Measurements from ENCODE around the gene COL20A1. TPM values are rescaled to one million over a fixed set of nuclear protein-coding genes. Genes with fewer than 3 reads are reported as not detected.

Gene COL20A1
- total RNA-seq = under 1 TPM in 1 of 4 donors, not detected in 3; 0.32 TPM

- Histone ChIP-seq H3K27me3 (peaks cover 0 to 69% (median 26%) of the 10 kb centered on the region in 4 donors), H3K27ac (replicated peaks in 1 of 4) (no peak within 1 kb of the TSS), H3K9me3 (no peaks in the 10 kb centered on the region), H3K36me3 (peaks cover 11 to 17% (median 15%) of the 10 kb centered on the region in 4 donors), H3K4me3 (no peak within 1 kb of the TSS), H3K4me1 (peaks cover 0 to 11% (median 3%) of the 10 kb centered on the region in 4 donors)
- DNase-seq (ENCODE audit: extremely low spot score) = no peak
- intact Hi-C loops (cut with DNase I) = no loop called here
- no peak for TF ChIP-seq POLR2AphosphoS5 (IDR thresholded peaks at IDR 0.05)
- no peak for TF ChIP-seq CTCF (IDR thresholded peaks at IDR 0.05)
- TF ChIP-seq EP300 (IDR thresholded peaks at IDR 0.05) = no peak
- TF ChIP-seq POLR2A (IDR thresholded peaks at IDR 0.05; ENCODE audit: low read depth) = no peak
- WGBS = 67% methylated on average over 5 of the region's 7 CpGs
Observed at GRCh38 chr20:63292904-63293303, at the start of gene COL20A1. COL20A1 (plus strand) TSS chr20:63293186; CDS start chr20:63295108, 1,922 bp downstream.

- intact Hi-C loops (cut with DNase I) = no loop called here
- no peak for DNase-seq (ENCODE audit: extremely low spot score)
- no peak for TF ChIP-seq POLR2AphosphoS5 (IDR thresholded peaks at IDR 0.05)
- TF ChIP-seq CTCF (IDR thresholded peaks at IDR 0.05) = no peak
- no peak for TF ChIP-seq EP300 (IDR thresholded peaks at IDR 0.05)
- TF ChIP-seq POLR2A (IDR thresholded peaks at IDR 0.05; ENCODE audit: low read depth) = no peak
- no peak overlapping the region for H3K27ac ChIP-seq (replicated peaks in 1 of 4)
- H3K4me1 ChIP-seq = peaks cover 0 to 4% (median 0%) of the 10 kb centered on the region in 4 donors
- no peak overlapping the region for H3K4me3 ChIP-seq
- 77% methylated on average over 3 of the region's 25 CpGs for WGBS
- H3K36me3 ChIP-seq = no peaks in the 10 kb centered on the region
- peaks cover 0 to 91% (median 0%) of the 10 kb centered on the region in 4 donors for H3K27me3 ChIP-seq
- no peaks in the 10 kb centered on the region for H3K9me3 ChIP-seq
Observed at GRCh38 chr20:63243604-63244247, 49.3 kb upstream of the COL20A1 start.

- H3K4me1 ChIP-seq = peaks cover 0 to 4% (median 0%) of the 10 kb centered on the region in 4 donors
- H3K36me3 ChIP-seq = no peaks in the 10 kb centered on the region
- DNase-seq (ENCODE audit: extremely low spot score) = no peak
- intact Hi-C loops (cut with DNase I) = no loop called here
- H3K9me3 ChIP-seq = no peaks in the 10 kb centered on the region
- H3K27ac ChIP-seq (replicated peaks in 1 of 4) = no peak overlapping the region
- WGBS = 90% methylated on average over 5 of the region's 10 CpGs
- H3K4me3 ChIP-seq = no peak overlapping the region
- peaks cover 0 to 91% (median 0%) of the 10 kb centered on the region in 4 donors for H3K27me3 ChIP-seq
- TF ChIP-seq POLR2AphosphoS5 (IDR thresholded peaks at IDR 0.05) = no peak
- TF ChIP-seq POLR2A (IDR thresholded peaks at IDR 0.05; ENCODE audit: low read depth) = no peak
- TF ChIP-seq CTCF (IDR thresholded peaks at IDR 0.05) = no peak
- TF ChIP-seq EP300 (IDR thresholded peaks at IDR 0.05) = no peak
Observed at GRCh38 chr20:63244468-63244867, 48.5 kb upstream of the COL20A1 start.

GRCh38 chr20:63246490-63247288, 46.3 kb upstream of the COL20A1 start:
- peaks cover 0 to 4% (median 0%) of the 10 kb centered on the region in 4 donors for H3K4me1 ChIP-seq

More at GRCh38 chr20:63246490-63247288, 46.3 kb upstream of the COL20A1 start:
- no peak for DNase-seq (ENCODE audit: extremely low spot score)
- no peaks in the 10 kb centered on the region for H3K9me3 ChIP-seq
- H3K27me3 ChIP-seq = peaks cover 0 to 97% (median 0%) of the 10 kb centered on the region in 4 donors
- WGBS = 68% methylated on average over 23 of the region's 50 CpGs
- no peaks in the 10 kb centered on the region for H3K36me3 ChIP-seq
- TF ChIP-seq POLR2AphosphoS5 (IDR thresholded peaks at IDR 0.05) (no peak), EP300 (IDR thresholded peaks at IDR 0.05) (no peak), CTCF (IDR thresholded peaks at IDR 0.05) (no peak), POLR2A (IDR thresholded peaks at IDR 0.05; ENCODE audit: low read depth) (no peak)
- intact Hi-C loops (cut with DNase I) = no loop called here
- no peak overlapping the region for H3K4me3 ChIP-seq
- H3K27ac ChIP-seq (replicated peaks in 1 of 4) = no peak overlapping the region

All from esophagus muscularis mucosa (tissue), 4 donors.